ENCODE measurements around the gene ADAM12.

The ADAM12 gene

DNA sequence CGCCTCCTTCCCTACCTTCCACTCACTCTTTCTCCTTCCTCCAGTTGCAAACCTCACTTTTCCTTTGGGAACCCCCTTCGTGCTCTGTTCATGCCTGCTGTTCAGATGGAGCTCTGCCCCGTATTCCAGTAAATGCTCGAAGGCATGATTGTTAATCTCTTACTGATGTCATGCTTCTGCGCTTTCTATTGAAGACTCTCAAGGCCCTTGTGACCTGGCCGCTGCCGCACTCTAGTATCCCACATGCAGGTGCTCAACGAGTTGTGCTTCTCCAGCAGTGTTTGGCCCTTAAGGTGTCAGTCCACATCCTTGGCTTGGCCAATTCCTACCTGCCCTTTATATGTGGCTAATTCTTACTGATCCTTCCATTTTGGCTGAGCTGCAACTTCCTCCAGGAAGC is 158.6 kb downstream of the ADAM12 start:
- no peak for DNase-seq

GRCh38 chr10:126227762-126228134 is 160.5 kb downstream of the ADAM12 start:
- DNase-seq, result peak; percentile 86

DNA sequence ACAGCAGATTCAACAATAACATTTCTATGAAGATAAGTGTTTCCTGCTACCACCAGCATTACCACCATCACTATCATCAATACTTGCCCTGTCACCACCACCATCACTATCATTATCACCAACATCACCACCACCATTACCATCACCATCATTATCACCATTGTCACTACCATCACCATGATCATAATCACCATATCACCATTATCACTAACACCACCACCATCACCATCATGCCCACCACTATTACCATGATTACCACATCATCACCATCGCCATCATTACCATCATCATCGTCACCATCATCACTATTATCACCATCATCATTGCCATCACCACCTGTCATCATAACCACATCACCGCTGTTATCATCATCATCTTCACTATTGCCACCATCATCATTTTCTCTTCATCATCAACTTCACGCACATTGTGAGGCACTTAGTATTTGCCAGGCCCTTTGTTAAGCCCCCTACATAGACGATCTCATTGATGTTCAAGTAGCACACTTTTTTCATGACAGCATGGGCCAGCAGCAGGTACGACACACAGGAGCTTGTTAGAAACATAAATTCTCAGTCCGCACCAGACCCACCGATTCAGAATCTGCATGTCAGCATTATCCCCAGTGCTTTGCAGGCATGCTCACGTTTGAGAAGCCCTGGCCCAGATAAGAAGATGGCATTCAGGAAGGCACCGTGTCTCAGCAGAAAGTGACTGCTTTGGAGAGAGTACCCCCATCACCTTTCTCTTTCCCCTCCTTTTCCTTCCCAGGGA is 161.1 kb downstream of the ADAM12 start:
- no peak for DNase-seq

DNA sequence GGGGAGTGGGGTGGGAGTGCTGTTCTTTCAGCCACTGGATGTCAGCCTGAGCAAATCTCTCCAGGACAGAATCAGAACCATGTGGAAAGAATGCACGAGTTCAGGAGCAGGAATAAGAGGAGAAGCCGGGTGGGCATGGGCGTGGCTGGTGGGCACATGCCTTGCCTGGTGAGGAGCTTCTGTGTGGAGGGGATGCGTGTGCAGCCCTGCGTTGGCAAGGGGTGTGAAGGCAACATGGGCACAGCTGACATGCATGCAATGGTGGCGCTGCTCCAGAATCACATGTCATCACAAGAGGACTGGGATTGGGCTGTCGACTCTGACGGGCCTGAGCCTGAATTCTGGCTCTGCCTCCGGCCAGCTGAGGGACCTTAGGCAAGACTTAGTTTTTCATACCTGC is 162.1 kb downstream of the ADAM12 start:
- no peak for DNase-seq

DNA sequence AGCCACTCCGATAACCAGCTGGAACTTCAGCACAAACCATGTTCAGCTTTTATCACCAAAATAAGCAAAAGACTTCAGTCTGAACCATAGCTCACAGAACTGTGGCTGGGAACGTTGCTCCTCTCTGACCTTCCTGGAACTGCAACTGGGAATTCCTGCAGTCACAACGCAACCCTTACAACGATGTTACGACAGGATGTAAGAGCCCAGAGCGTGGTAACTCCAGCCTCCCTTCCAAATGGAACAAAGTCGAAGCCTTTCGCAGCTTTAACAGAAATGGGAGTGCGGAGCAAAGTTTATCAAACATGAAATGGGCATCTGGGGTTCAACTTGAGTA is 162.6 kb downstream of the ADAM12 start:
- no peak for DNase-seq

- no peak for DNase-seq
Observed at GRCh38 chr10:126224967-126225671, 163.2 kb downstream of the ADAM12 start.

DNA sequence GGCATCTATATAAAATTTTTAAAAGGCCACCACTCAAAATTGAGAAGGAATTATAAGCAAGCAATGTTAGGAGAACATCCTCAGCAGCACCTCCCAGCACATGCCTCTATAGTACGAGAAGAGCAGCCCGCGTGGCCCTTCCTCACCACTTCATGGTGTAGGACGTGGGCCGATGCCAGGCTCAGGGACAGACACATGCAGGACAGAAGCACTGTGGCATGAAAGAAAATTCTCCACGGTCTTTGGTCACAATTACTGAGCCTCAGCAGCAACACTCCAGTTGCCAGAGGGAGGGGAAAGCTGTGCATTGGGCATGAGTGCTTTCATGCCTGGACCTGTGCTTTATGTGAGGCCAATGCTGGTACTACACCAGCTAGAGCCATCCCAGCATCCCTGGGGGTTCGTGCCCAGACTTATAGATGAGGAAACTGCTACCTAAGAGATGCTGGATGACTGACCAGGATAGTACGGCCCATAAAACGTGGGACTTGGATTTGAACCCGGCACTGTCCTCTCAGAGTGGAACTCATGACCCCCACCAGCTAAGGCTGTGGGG is 164.7 kb downstream of the ADAM12 start:
- DNase-seq, result no peak

GRCh38 chr10:126222736-126223511 is 165.4 kb downstream of the ADAM12 start:
- peak; percentile 33 for DNase-seq

DNA sequence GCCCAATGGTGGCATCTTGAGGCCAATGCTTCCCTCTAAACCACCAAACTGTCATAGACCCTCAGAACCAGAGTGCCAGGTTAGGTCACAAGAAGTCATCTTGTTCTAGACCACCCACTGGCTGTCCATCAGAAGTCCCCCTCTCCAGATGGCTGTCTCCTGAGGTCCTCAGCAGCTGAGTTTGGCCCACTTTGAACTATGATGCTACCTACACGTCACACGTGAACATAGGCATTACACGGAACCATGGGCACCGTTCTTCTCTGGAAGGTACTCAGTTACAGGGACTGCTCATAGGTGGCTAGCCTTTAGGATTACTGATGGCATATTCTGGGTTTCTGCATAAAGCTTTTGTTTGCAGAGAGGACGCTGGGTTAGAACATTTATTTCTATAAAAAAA is 166.4 kb downstream of the ADAM12 start:
- no peak for DNase-seq

DNA sequence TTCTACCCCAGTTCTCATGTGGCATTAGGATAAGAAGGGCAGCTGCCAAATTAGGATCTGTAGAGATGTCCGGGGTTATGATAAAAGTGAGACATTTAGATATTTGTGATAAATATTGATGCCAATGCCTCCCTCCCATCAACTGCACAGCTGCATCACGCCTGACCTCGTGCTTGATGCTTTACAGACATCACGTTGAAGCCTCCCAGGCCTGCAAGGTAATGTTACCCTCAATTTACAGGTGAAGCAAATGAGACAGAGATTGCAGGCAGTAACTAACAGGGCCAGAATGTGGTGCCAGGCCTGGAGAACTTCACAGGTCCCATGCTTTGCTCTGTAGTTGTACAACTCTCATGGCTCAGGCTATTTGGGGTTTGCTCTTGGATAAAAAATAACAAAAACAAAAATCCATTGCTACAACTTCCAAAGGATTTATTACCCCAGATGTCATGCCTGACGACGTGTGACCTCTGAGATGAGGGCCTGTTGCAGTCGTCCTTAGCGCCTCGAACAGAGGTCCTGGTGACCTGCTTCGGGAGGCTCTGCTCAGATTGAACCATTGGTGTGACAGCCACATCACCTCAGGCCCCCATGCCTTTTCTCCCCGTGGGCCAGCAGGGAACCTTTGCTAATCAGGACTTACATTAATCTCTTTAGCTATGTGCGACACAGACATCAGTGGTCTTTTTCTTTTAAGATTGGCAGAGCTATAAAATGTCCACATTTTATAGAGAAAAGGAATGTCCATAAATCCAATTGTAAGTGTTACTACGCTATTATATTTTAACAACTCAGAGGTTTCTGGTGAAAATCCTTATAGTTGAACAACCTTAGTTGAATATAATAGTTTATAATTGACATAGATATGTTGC is 169.3 kb downstream of the ADAM12 start:
- DNase-seq, result no peak

GRCh38 chr10:126218174-126218573 is 170.1 kb downstream of the ADAM12 start:
- no peak for DNase-seq

DNA sequence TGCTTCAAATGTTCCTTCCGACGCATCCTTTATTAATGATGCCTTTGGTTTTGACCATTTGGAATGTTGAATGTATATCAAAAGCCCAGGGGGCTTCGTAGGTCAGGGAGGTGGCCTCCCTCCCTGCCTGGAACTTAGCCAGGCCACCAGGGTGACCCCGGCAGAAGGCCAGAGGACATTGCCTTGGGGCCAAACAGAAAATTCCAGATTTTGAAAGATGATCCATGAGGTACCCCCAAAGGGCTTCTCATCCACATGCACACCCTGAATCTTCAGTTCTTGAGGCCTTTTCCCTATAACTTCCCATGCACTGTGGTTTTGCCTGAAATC is 171.7 kb downstream of the ADAM12 start:
- no peak for DNase-seq

DNA sequence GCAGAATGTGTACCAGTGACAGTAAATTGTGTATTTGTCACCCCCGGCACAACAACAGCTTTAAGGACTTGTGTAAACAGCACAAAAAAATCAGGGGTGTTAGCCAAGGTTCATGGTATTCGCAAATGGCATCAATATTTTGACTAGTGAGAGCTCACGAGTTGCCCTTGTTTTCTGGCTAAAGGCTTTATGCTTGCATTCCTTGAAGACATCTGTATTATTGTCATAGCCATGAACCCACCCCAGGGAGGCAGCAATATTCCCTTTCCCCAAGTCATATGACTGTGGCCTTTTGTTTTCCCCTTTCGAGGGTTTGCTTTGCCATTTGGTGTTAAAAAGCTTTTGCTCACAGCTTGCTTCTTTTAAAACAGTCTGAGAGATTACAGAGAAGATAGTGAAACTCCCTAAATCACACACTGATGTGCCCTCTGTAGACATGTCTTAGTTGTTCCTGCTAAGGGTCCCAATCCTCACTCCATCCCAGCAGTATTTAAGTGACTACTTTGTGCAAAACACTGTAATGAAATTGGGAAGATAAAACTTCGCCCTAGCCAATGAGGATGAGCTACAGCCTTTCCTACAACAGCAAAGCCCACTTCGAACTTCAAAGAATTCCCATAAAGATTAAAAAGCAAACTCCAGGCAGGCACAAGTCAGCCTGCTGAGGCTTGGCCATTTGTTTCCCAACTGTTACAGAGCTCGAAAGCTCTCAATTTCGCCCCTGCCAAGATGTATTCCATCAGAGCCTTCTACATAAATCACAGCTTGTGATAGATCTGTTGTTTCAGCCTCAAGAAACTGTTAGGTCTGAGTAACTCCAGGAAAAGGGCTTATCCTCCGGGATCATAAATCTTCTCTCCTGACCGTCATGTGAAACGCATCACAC is 172.3 kb downstream of the ADAM12 start:
- no peak for DNase-seq

DNA sequence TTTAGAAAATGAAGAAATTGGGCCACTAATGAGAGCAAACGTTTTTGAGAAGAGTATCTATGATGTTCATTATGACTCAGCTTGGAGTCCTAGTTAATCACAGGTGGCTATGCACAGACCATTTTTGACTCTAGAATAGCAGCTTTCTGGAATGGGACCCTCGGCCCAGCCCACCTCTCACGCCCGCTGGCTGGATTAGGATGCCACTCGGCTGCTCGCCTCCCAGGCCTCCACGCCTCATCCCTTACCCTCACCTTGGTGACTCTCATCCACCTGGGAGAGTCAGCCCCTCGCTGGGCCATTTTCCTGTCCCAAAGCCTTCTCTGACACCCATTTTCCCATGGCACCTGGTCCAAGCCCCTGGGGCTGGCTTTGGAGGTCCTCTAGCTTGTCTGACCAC is 173.6 kb downstream of the ADAM12 start:
- DNase-seq, result no peak

DNA sequence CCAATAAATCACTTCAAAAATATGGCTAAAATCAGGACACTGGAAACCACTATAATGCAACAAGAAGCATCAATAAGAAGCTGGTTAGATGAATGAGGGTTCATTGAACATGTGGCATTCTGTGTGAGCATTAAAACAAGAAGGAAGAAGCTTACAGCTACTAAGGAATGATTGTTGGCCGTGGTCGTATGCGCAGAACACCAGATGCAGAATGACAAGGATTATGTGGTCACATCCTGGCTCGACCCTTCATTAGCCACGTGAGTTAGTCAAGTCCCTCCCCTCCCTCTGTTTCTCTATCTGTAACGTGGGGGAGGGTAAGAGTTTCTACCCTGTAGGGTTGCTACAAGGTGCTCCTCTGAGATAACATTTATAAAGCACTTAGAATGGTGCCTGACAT is 174.3 kb downstream of the ADAM12 start:
- no peak for DNase-seq

DNA sequence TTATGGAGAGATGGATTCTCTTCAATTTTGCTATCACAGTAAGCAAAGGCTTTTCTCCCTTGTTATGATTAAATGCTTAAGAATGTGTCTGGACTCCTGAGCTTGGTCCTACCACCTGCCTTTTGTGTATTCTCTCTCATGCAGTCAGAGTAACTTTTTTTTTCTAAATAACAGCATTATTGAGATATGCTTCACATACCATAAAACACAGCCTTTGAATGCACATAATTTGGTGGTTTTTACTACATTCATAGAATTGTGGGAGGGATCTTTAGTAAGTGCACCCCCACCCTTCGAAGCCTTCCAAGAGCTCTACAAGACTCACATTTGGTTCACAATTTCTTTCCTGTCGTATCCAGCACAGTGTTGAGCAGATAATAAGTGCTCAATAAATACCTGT is 175.5 kb downstream of the ADAM12 start:
- no peak for DNase-seq

DNA sequence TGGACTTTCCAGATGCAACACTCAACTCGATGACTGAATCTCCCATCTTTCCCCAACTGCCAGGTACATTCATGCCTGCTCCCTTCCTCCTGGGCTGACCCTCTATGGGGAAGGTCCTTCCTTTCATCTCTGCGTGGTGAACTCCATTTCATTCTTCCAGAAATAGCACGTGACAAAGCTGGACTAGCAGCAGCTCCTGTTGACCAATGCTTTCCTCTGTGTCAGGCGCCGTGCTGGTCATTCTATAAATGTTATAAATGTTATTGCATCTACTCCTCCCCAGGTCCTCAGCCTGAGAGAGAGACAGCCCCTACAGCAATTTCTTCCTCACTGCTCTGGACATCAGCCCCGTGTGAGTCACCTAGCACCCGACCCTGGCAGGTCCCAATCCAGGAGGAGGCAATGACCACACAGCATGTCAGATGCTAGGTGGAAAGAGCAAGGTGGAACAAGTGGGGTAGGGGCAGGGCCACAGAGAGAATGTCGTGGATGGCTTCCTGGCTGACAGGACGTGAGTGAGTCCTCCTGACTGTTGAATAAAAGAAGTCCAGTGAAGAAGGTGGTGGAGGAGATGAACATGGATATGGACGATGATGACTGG is 178.1 kb downstream of the ADAM12 start:
- no peak for DNase-seq

- no peak for DNase-seq
Observed at GRCh38 chr10:126209451-126209850, 178.8 kb downstream of the ADAM12 start.

DNA sequence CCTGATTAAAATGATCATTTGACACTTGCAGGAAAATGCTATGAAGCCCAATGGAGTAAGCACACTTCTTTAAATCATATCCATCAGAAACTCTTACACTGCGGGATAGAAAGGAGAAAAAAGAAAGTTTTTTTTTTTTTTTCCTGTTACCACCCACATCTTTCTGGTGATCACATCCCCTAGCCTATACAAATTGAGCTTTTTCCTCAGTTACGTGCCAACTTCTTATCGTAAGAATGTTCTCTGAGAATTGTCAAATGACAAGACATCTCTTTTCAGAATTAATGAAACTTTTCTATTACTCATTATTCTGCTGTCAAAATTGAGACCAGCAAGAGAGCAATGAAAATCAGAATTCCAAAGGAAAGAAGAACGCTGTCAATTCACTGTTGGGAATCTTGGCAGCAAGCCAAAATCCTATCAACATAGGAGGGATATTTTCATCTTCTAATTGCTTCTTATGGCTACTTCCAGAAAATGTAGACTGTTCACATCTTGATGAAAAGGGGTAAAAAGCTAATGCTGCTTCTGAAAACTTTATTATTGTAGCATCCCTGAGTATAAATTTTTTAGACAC is 179.5 kb downstream of the ADAM12 start:
- DNase-seq, result no peak

DNA sequence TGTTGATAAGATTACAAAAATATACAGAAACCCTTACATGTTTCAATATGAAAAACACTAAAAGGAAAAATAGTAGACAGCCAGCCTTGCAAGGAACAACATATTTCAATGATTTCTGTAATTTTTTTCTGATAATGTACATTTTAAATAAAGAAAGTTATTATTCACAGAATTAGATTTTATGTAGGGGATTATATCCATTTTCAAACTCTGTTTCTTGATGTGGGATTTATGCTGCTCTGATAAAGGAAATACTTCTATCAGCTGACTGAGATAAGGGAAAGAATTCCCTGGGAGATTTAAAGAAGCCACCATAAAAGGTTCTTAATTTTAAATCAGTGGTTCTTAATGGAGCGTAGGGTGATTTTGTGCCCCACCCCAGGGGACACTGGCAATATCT is 180.4 kb downstream of the ADAM12 start:
- DNase-seq, result no peak

- no peak for DNase-seq
Observed at GRCh38 chr10:126207313-126207771, 180.9 kb downstream of the ADAM12 start.
